LNCaP clone FGC (cell line): ENCODE data around the gene CCDC40.
A peak's percentile ranks its signal among the peaks of the same experiment; 100 is the strongest.

Experiments
- DNase-seq: peaks from one replicate; pipeline ENCODE4 v3.0.0-alpha.2; 2011; ENCODE audit warnings: low read depth
- H3K4me3 ChIP-seq: 2 replicates; pipeline ENCODE4 v1.5.1; 2011; ENCODE audit warnings: mild to moderate bottlenecking, low read depth, low read length, control low read depth
- CTCF ChIP-seq: IDR thresholded peaks from 2 replicates; pipeline ENCODE4 v1.5.1; 2012; ENCODE audit warnings: mild to moderate bottlenecking; ENCODE audit not compliant: control insufficient read depth, insufficient read depth; ENCODE audit errors: extremely low read depth

The CCDC40 gene

GRCh38 chr17:80065478-80066170, 29.2 kb downstream of the CCDC40 start:
- DNase-seq, result no peak
- no peak for TF ChIP-seq CTCF
- no peak overlapping the region for H3K4me3 ChIP-seq

- DNase-seq, result no peak
- no peak for TF ChIP-seq CTCF
- no peak overlapping the region for H3K4me3 ChIP-seq
Observed at GRCh38 chr17:80067393-80067986, 31.0 kb downstream of the CCDC40 start.

- no peak for TF ChIP-seq CTCF
- no peak overlapping the region for H3K4me3 ChIP-seq
- peak; percentile 97 for DNase-seq
Observed at GRCh38 chr17:80068301-80069222, 32.1 kb downstream of the CCDC40 start.

DNA sequence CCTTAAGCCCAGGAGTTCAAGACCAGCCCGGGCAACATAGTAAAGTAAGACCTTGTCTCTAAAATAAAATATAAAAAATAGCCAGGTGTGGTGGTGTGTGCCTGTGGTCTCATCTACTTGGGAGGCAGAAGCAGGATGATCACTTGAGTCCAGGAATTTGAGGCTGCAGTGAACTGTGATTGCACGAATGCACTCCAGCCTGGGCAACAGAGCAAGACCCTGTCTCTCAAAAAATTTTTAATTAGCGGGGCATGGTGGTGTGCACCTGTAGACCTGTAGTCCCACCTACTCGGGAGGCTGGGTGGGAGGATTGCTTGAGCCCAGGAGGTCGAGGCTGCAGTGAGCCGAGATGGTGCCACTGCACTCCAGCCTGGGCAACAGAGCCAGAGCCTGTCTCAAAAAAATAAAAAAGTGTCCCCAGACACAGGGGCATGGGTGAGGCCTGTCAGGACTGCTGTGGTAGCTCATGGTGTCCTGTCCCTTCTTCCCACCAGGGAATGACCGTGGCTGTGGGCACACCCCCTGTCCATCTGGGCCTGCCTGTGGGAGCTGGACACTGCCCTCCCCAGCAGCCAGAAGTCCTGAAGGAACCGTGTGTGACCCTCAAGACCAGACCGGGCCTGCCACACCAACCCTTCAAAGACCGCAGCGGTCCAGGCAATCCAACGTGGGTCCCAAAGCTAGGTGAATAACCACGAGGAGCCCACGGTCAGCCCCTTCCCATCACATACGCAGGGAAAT, 34.1 kb downstream of the CCDC40 start:
- no peak for DNase-seq

GRCh38 chr17:80071116-80071841, 34.8 kb downstream of the CCDC40 start:
- no peak for DNase-seq
- TF ChIP-seq CTCF, result no peak
- no peak overlapping the region for H3K4me3 ChIP-seq

More for the DNA sequence above, 34.1 kb downstream of the CCDC40 start:
- no peak overlapping the region for H3K4me3 ChIP-seq
- no peak for TF ChIP-seq CTCF

GRCh38 chr17:80072410-80072809, 36.0 kb downstream of the CCDC40 start:
- no peak overlapping the region for H3K4me3 ChIP-seq
- TF ChIP-seq CTCF, result no peak

More at GRCh38 chr17:80072410-80072809, 36.0 kb downstream of the CCDC40 start:
- no peak for DNase-seq
